ENCODE data around the gene OAS2.

- no peak for TF ChIP-seq POLR2A (IDR thresholded peaks at IDR 0.05; ENCODE audit: low read depth, low read length)
- no peak for TF ChIP-seq ELK1 (IDR thresholded peaks at IDR 0.05; ENCODE audit: borderline replicate concordance, low read depth, low read length)
- TF ChIP-seq CTCF (conservative IDR thresholded peaks at IDR 0.05; ENCODE audit: low read depth, low read length) = no peak
- TF ChIP-seq SMC3 (IDR thresholded peaks at IDR 0.05; ENCODE audit: low read depth, low read length) = no peak
- TF ChIP-seq RCOR1 (IDR thresholded peaks at IDR 0.05; ENCODE audit: insufficient replicate concordance, low read length) = no peak
- no peak for TF ChIP-seq CEBPB (IDR thresholded peaks at IDR 0.05; ENCODE audit: low read depth, low read length)
- no peak for TF ChIP-seq BHLHE40 (IDR thresholded peaks at IDR 0.05; ENCODE audit: low read depth, low read length)
- no peak for TF ChIP-seq FOS (IDR thresholded peaks at IDR 0.05; ENCODE audit: low read depth, low read length)
Observed at GRCh38 chr12:112985642-112986290, 7.4 kb downstream of the OAS2 start.
